ENCODE data around the gene RARG. TPM values are rescaled to one million over a fixed set of nuclear protein-coding genes. Genes with fewer than 3 reads are reported as not detected.
A peak's percentile ranks its signal among the peaks of the same experiment; 100 is the strongest.

RARG gene
- 10 to 100 TPM; 57.8 to 60.4 TPM for total RNA-seq
- 10 to 100 TPM in 1 of 3 donors, 1 to 10 TPM in 2; 1.6 to 12.7 (median 3.8) TPM for polyA plus RNA-seq
- 19.7 to 67.3 (median 57.9) reads per million in 6 experiments for total RNA-seq

GRCh38 chr12:53231921-53232645 lies at the start of gene RARG:
Gene RARG, minus strand, starts transcription at chr12:53232209. Its CDS starts 4,664 bp downstream, at chr12:53227545.
- Mint-ChIP-seq H3K4me1 (peaks cover 35 to 75% (median 64%) of the 10 kb centered on the region in 4 donors), H3K4me3 (peak within 1 kb of the TSS; percentile 83 to 91 (median 88)), H3K27me3 (no peaks in the 10 kb centered on the region), H3K9me3 (no peaks in the 10 kb centered on the region), H3K27ac (peak within 1 kb of the TSS; percentile 66 to 91 (median 86)), H3K36me3 (peaks cover 0 to under 1% (median 0%) of the 10 kb centered on the region in 3 donors)
- ATAC-seq (peak; percentile 69 to 72), DNase-seq (peak in 9 of 10 donors; percentile 31 to 77 (median 55))
- POLR2A ChIA-PET, result interaction anchor here (0.9 to 4.5 kb wide), 7 partner anchors 9 to 64 kb away, joined by 3 to 40 read pairs (median 3); partner anchors contain the start of genes CSAD and ZNF740

- no peaks in the 10 kb centered on the region for H3K36me3 Mint-ChIP-seq
- no peaks in the 10 kb centered on the region for H3K4me1 Mint-ChIP-seq
- no peak for DNase-seq
- ATAC-seq, result no peak
- H3K27ac Mint-ChIP-seq, result peak overlapping the region in 3 of 10 donors; percentile 19 to 67 (median 60)
- no peaks in the 10 kb centered on the region for H3K9me3 Mint-ChIP-seq
- POLR2A ChIA-PET, result no interaction called here
- H3K4me3 Mint-ChIP-seq, result no peak overlapping the region
- no peaks in the 10 kb centered on the region for H3K27me3 Mint-ChIP-seq
These were observed 48.0 kb upstream of the RARG start for GRCh38 chr12:53279888-53280498.

- no peaks in the 10 kb centered on the region for H3K9me3 Mint-ChIP-seq
- DNase-seq (no peak), ATAC-seq (no peak)
- H3K27me3 Mint-ChIP-seq, result no peaks in the 10 kb centered on the region
- POLR2A ChIA-PET, result interaction anchor here (2.2 kb wide), 1 partner anchor 11 kb away, joined by 14 read pairs; the partner anchor contains the start of gene ESPL1
- no peaks in the 10 kb centered on the region for H3K36me3 Mint-ChIP-seq
- no peak overlapping the region for H3K27ac Mint-ChIP-seq
- no peak overlapping the region for H3K4me3 Mint-ChIP-seq
- no peaks in the 10 kb centered on the region for H3K4me1 Mint-ChIP-seq
These were observed 47.4 kb upstream of the RARG start for GRCh38 chr12:53279283-53279869.

GRCh38 chr12:53277981-53278380 lies 46.0 kb upstream of the RARG start:
- Mint-ChIP-seq H3K9me3 (no peaks in the 10 kb centered on the region), H3K4me1 (no peaks in the 10 kb centered on the region), H3K4me3 (no peak overlapping the region), H3K27me3 (no peaks in the 10 kb centered on the region), H3K27ac (no peak overlapping the region), H3K36me3 (no peaks in the 10 kb centered on the region)
- POLR2A ChIA-PET, result interaction anchor here (2.2 kb wide), 1 partner anchor 10 kb away, joined by 14 read pairs; the partner anchor contains the start of gene ESPL1
- DNase-seq (no peak), ATAC-seq (no peak)

GRCh38 chr12:53276511-53276910 lies 44.5 kb upstream of the RARG start:
- no peaks in the 10 kb centered on the region for H3K36me3 Mint-ChIP-seq
- peaks cover 0 to 4% (median 0%) of the 10 kb centered on the region in 5 donors for H3K27me3 Mint-ChIP-seq
- H3K4me1 Mint-ChIP-seq, result no peaks in the 10 kb centered on the region
- H3K9me3 Mint-ChIP-seq, result no peaks in the 10 kb centered on the region
- no peak overlapping the region for H3K4me3 Mint-ChIP-seq
- H3K27ac Mint-ChIP-seq, result no peak overlapping the region
- no peak for DNase-seq
- no peak for ATAC-seq
- POLR2A ChIA-PET, result no interaction called here

GRCh38 chr12:53274445-53274844 lies 42.4 kb upstream of the RARG start:
- no peaks in the 10 kb centered on the region for H3K36me3 Mint-ChIP-seq
- peaks cover 0 to 4% (median 0%) of the 10 kb centered on the region in 5 donors for H3K27me3 Mint-ChIP-seq
- POLR2A ChIA-PET, result no interaction called here
- H3K9me3 Mint-ChIP-seq, result no peaks in the 10 kb centered on the region
- ATAC-seq (no peak), DNase-seq (no peak)
- no peaks in the 10 kb centered on the region for H3K4me1 Mint-ChIP-seq
- H3K4me3 Mint-ChIP-seq, result no peak overlapping the region
- H3K27ac Mint-ChIP-seq, result peak overlapping the region in 1 of 10 donors; percentile 4

GRCh38 chr12:53268630-53269562 lies 36.9 kb upstream of the RARG start:
- no peaks in the 10 kb centered on the region for H3K36me3 Mint-ChIP-seq
- no peaks in the 10 kb centered on the region for H3K9me3 Mint-ChIP-seq
- H3K27me3 Mint-ChIP-seq, result peaks cover 0 to 4% (median 0%) of the 10 kb centered on the region in 5 donors
- H3K27ac Mint-ChIP-seq, result peak overlapping the region; percentile 88 to 96 (median 94)
- POLR2A ChIA-PET, result interaction anchor here (0.8 to 6.0 kb wide), 14 partner anchors 10 to 111 kb away, joined by 3 to 53 read pairs (median 7); partner anchors contain the start of genes CSAD, ITGB7, PFDN5 and SP1
- H3K4me3 Mint-ChIP-seq, result peak overlapping the region; percentile 92 to 100 (median 96)
- ATAC-seq (no peak), DNase-seq (no peak)
- peaks cover 12 to 22% (median 20%) of the 10 kb centered on the region in 4 donors for H3K4me1 Mint-ChIP-seq

- no peaks in the 10 kb centered on the region for H3K36me3 Mint-ChIP-seq
- DNase-seq, result peak; percentile 77 to 91 (median 85)
- H3K27ac Mint-ChIP-seq, result peak within 1 kb of the TSS; percentile 88 to 96 (median 94)
- peaks cover 12 to 22% (median 20%) of the 10 kb centered on the region in 4 donors for H3K4me1 Mint-ChIP-seq
- peaks cover 0 to 4% (median 0%) of the 10 kb centered on the region in 5 donors for H3K27me3 Mint-ChIP-seq
- no peaks in the 10 kb centered on the region for H3K9me3 Mint-ChIP-seq
- H3K4me3 Mint-ChIP-seq, result peak within 1 kb of the TSS; percentile 92 to 100 (median 96)
- peak; percentile 90 to 95 for ATAC-seq
- POLR2A ChIA-PET, result interaction anchor here (0.8 to 6.0 kb wide), 16 partner anchors 9 to 112 kb away, joined by 3 to 53 read pairs (median 6); partner anchors contain the start of genes AAAS, CSAD, ITGB7 and MYG1
These were observed 36.1 kb upstream of the RARG start, which contains the start of gene ESPL1 for GRCh38 chr12:53267999-53268629. Gene ESPL1, plus strand, starts transcription at chr12:53268299. Its CDS starts 468 bp downstream, at chr12:53268767.

GRCh38 chr12:53267306-53267998 lies 35.4 kb upstream of the RARG start:
- DNase-seq (peak in 1 of 10 donors; percentile 14), ATAC-seq (peak; percentile 32 to 51)
- H3K36me3 Mint-ChIP-seq, result no peaks in the 10 kb centered on the region
- peaks cover 12 to 22% (median 20%) of the 10 kb centered on the region in 4 donors for H3K4me1 Mint-ChIP-seq
- POLR2A ChIA-PET, result interaction anchor here (0.6 to 6.0 kb wide), 17 partner anchors 8 to 220 kb away, joined by 3 to 53 read pairs (median 6); partner anchors contain the start of genes AAAS, CSAD, ITGB7 and MYG1
- peaks cover 0 to 4% (median 0%) of the 10 kb centered on the region in 5 donors for H3K27me3 Mint-ChIP-seq
- H3K4me3 Mint-ChIP-seq, result peak overlapping the region; percentile 92 to 100 (median 96)
- no peaks in the 10 kb centered on the region for H3K9me3 Mint-ChIP-seq
- peak overlapping the region; percentile 88 to 96 (median 94) for H3K27ac Mint-ChIP-seq

GRCh38 chr12:53265783-53266182 lies 33.8 kb upstream of the RARG start:
- ATAC-seq (no peak), DNase-seq (no peak)
- Mint-ChIP-seq H3K4me1 (peaks cover 12 to 22% (median 20%) of the 10 kb centered on the region in 4 donors), H3K4me3 (no peak overlapping the region), H3K27ac (peak overlapping the region in 1 of 10 donors; percentile 1), H3K9me3 (no peaks in the 10 kb centered on the region), H3K36me3 (no peaks in the 10 kb centered on the region), H3K27me3 (no peaks in the 10 kb centered on the region)
- POLR2A ChIA-PET, result interaction anchor here (0.7 to 6.0 kb wide), 6 partner anchors 12 to 137 kb away, joined by 3 to 53 read pairs (median 6); partner anchors contain the start of genes CSAD and ZNF740

Measured in naive thymus-derived CD8-positive, alpha-beta T cell (primary cell).